Adrenal gland (tissue), 12 donors: Measurements from ENCODE around the gene MCM5. TPM values are rescaled to one million over a fixed set of nuclear protein-coding genes. Genes with fewer than 3 reads are reported as not detected.

ENCODE experiments used
- DNase-seq, 7 donors: peaks; one replicate each; pipeline ENCODE4 v3.0.0-alpha.2; 2019 to 2020
- H3K27ac ChIP-seq, 5 donors: fragments of 200-600 bp; sonication (generic) in 4 of 5; 1 replicate in 3 of 5; 2 replicates in 2 of 5; pipeline versions ENCODE4 v1.5.1 to v1.8.0; 2016 to 2020; ENCODE audit warnings: mild to moderate bottlenecking in 1 of 5
- H3K27me3 ChIP-seq: fragments of 200-600 bp; 2 replicates; pipeline ENCODE4 v1.8.0; 2021
- H3K36me3 ChIP-seq, 2 donors: fragments of 200-600 bp; replicated peaks in 1 of 2; 1 replicate in 1 of 2; 2 replicates in 1 of 2; pipeline versions ENCODE4 v1.5.1 to v1.8.0; 2018 to 2022
- H3K4me1 ChIP-seq, 2 donors: fragments of 200-600 bp; replicated peaks in 1 of 2; 1 replicate in 1 of 2; 2 replicates in 1 of 2; pipeline versions ENCODE4 v1.5.1 to v1.8.0; 2018 to 2021
- H3K4me3 ChIP-seq, 4 donors: fragments of 200-600 bp; sonication (generic) in 3 of 4; one replicate each; pipeline ENCODE4 v1.5.1; 2016 to 2018
- H3K9me3 ChIP-seq, 3 donors: fragments of 200-600 bp; sonication (generic) in 1 of 3; replicated peaks in 1 of 3; 1 replicate in 2 of 3; 2 replicates in 1 of 3; pipeline versions ENCODE4 v1.5.1 to v1.8.0; 2016 to 2021
- POLR2A ChIP-seq, 2 donors: fragments of 450-650 bp; IDR thresholded peaks; one replicate each; pipeline ENCODE4 v1.6.1; 2017; ENCODE audit warnings: antibody characterized with exemption in 2 of 2, mild to moderate bottlenecking in 2 of 2, moderate library complexity in 1 of 2
- WGBS, 4 donors: extraction: QIAGEN DNeasy Blood & Tissue Kit in 2 of 4; methylation state at CpG; one replicate each; pipeline versions ENCODE4 v1.1.5 to v1.1.7; 2013 to 2017; 5-methylcytosine and 5-hydroxymethylcytosine counted together
- intact Hi-C, 2 donors: fragments of 100-400 bp; cut with DNase I; formaldehyde crosslinking; loops; one replicate each; pipeline versions ENCODE4 v1.14.1 to v1.15.0; 2022 to 2023
- polyA plus RNA-seq, 3 donors: library from polyadenylated mRNA; stranded (reverse); fragments of 200-250 nt in 2 of 3; fragments of 350-450 nt in 1 of 3; fragmentation: Illumina TruSeq in 1 of 3; extraction: RNeasy Lipid Tissue Mini Kit (QIAGEN cat#74804) in 1 of 3; gene quantifications; one replicate each; pipeline ENCODE4 v1.2.3, GENCODE V29; 2013 to 2014
- total RNA-seq, 9 donors: library from RNA; depleted of rRNA in 4 of 9; stranded (reverse); fragments of >200 nt in 4 of 9; fragments of 120-200 nt in 1 of 9; fragmentation: NEBNext Ultra II Directional in 1 of 9; extraction: Animal tissue kit (Norgen Biotek cat#: 25700) in 1 of 9; gene quantifications; one replicate each; pipeline versions ENCODE4 v1.1.0 to v1.2.4, GENCODE V29; 2013 to 2023
- TF ChIP-seq, protein P1 (sequence below), 6 experiments: fragments of 450-650 bp in 4 of 6; fragments of 200-600 bp in 2 of 6; sonication (generic) in 1 of 6; IDR thresholded peaks; 1 replicate in 5 of 6; 2 replicates in 1 of 6; pipeline versions ENCODE4 v1.5.1 to v1.8.0; 2016 to 2021; ENCODE audit warnings: antibody characterized with exemption in 6 of 6, mild to moderate bottlenecking in 2 of 6, moderate library complexity in 1 of 6
- donor health status: healthy with polysubstance abuse.
- donor health status: Bipolar disorder and iron deficiency.
- donor health status: DM: yes; HTN: yes; CAD: no.
- donor health status: DM: no; HTN: no; CAD: no.
- donor health status: DM: no; HTN: no; CAD: no.
- donor health status: DM: yes; HTN: yes; CAD: no.

MCM5 gene
- total and polyA plus RNA-seq, 12 donors, result 3.9 to 20.7 (median 14.6) TPM

DNA sequence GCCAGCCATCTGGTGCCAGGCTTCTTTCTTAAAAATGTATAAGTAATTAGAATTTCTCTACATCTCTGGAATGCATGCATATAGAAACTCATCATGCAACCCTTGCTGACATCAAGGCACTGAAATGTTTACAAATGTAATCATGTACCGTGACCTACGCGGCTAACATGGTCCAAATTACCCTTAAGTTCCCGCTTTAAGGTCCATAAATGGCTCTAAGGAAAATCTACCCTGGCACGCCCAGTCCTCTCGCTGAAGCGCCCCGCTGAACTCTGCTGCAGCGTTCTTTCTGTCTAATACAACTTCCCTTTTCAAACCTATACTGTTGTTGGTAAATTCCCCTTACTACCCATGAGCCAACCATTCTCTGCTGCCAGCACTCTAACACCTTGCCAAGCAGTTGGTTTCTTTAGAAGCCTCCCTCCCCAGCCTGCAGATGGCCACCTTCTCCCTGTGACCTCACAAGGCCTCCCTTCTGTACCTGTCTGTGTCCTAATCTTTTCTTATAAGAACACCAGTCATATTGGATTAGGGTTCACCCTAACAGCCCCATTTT, 32.5 kb upstream of the MCM5 start:
- H3K27me3 ChIP-seq, result no peaks in the 10 kb centered on the region
- H3K36me3 ChIP-seq, result no peaks in the 10 kb centered on the region
- 71 to 83% (median 80%) methylated on average over 9 of the region's 9 CpGs for WGBS, 4 donors
- H3K4me1 ChIP-seq, result peaks cover 9 to 21% of the 10 kb centered on the region in 2 donors
- TF ChIP-seq, protein P1, sequence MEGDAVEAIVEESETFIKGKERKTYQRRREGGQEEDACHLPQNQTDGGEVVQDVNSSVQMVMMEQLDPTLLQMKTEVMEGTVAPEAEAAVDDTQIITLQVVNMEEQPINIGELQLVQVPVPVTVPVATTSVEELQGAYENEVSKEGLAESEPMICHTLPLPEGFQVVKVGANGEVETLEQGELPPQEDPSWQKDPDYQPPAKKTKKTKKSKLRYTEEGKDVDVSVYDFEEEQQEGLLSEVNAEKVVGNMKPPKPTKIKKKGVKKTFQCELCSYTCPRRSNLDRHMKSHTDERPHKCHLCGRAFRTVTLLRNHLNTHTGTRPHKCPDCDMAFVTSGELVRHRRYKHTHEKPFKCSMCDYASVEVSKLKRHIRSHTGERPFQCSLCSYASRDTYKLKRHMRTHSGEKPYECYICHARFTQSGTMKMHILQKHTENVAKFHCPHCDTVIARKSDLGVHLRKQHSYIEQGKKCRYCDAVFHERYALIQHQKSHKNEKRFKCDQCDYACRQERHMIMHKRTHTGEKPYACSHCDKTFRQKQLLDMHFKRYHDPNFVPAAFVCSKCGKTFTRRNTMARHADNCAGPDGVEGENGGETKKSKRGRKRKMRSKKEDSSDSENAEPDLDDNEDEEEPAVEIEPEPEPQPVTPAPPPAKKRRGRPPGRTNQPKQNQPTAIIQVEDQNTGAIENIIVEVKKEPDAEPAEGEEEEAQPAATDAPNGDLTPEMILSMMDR (IDR thresholded peaks at IDR 0.05), result no peak
- TF ChIP-seq POLR2A (IDR thresholded peaks at IDR 0.05), result no peak
- intact Hi-C loops, result no loop called here
- H3K27ac ChIP-seq, result peak overlapping the region in 2 of 5 donors; percentile 23 to 34
- H3K9me3 ChIP-seq, result no peaks in the 10 kb centered on the region
- DNase-seq, result no peak
- H3K4me3 ChIP-seq, result no peak overlapping the region

DNA sequence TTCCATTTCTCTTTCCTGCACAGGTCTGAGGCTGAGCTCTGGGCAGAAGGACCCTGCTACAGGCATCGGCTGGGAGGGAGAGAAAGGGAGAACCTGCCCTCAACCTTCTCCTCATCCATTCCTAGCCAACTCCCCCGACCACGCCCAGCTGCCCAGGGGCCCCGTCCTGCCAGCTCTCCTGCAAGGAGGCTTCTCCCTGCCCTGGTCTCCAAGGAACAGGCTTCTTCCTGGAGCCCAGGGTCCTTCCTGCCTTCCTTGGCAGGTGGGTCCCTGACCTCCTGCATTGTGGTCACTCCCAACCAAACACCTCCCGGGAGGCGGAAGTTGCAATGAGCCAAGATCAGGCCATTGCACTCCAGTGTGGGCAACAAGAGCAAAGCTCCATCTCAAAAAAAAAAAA, 31.6 kb upstream of the MCM5 start:
- H3K36me3 ChIP-seq, result no peaks in the 10 kb centered on the region
- H3K4me3 ChIP-seq, result no peak overlapping the region
- H3K4me1 ChIP-seq, result peaks cover 10 to 24% of the 10 kb centered on the region in 2 donors
- no peaks in the 10 kb centered on the region for H3K27me3 ChIP-seq
- H3K27ac ChIP-seq, result no peak overlapping the region
- DNase-seq, result no peak
- no peaks in the 10 kb centered on the region for H3K9me3 ChIP-seq
- intact Hi-C loops, result no loop called here
- TF ChIP-seq POLR2A (IDR thresholded peaks at IDR 0.05), result no peak
- TF ChIP-seq, protein P1 (IDR thresholded peaks at IDR 0.05), result no peak
- WGBS, 4 donors, result 81 to 86% (median 83%) methylated on average over 6 of the region's 6 CpGs

DNA sequence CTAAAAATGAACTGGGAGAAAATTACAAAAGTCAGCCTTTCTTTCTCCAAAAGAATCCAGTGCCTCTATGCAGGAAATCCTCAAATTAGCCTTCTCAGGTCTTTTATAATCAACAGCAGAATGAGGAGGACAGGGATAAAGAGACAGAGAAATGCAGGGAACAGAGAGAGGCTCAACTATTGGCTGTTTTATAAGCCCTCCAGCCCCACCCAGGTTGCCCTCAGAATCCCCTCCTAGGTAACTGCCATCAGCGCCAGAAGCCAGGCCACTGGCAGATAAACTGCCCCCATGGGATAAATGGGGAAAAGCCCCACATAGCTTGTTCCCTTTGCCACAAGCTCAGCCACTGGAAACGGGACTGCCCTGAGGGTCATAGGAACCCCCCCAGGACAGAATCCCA, 29.9 kb upstream of the MCM5 start:
- peak overlapping the region in 2 of 5 donors; percentile 47 to 97 for H3K27ac ChIP-seq
- WGBS, 4 donors, result 80 to 89% (median 82%) methylated on average over 2 of the region's 2 CpGs

DNA sequence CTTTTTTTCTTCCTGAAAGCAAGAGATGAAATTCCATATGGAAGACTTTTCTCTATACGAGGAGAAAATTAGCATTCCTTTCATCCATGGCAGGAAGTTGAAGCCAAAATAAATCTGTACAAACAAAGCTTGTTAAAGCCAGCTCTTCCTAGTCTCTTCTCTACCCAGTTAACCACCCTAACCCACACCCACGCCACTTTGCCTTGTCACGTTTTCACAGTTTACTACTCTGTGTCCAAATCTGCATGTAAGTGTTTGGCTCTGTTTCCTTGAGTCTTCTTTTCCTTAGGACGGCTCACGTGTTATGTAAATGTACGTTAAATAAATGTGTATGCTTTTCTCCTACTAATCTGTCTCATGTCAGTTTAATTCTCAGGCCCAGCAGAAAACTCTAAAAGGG, 26.2 kb upstream of the MCM5 start:
- Histone ChIP-seq H3K4me1 (peaks cover 18 to 49% of the 10 kb centered on the region in 2 donors), H3K9me3 (no peaks in the 10 kb centered on the region), H3K27me3 (no peaks in the 10 kb centered on the region), H3K4me3 (no peak overlapping the region), H3K36me3 (no peaks in the 10 kb centered on the region), H3K27ac (no peak overlapping the region)
- intact Hi-C loops, result no loop called here
- no peak for DNase-seq
- no peak for TF ChIP-seq POLR2A (IDR thresholded peaks at IDR 0.05)
- TF ChIP-seq, protein P1 (IDR thresholded peaks at IDR 0.05), result no peak
- 81 to 88% (median 87%) methylated on average over 6 of the region's 6 CpGs for WGBS, 4 donors

More for the DNA sequence above, 29.9 kb upstream of the MCM5 start:
- Histone ChIP-seq H3K4me3 (no peak overlapping the region), H3K4me1 (peaks cover 10 to 24% of the 10 kb centered on the region in 2 donors), H3K36me3 (no peaks in the 10 kb centered on the region), H3K9me3 (no peaks in the 10 kb centered on the region), H3K27me3 (no peaks in the 10 kb centered on the region)
- DNase-seq, result no peak
- intact Hi-C loops, result no loop called here
- TF ChIP-seq POLR2A (IDR thresholded peaks at IDR 0.05), result no peak
- TF ChIP-seq, protein P1 (IDR thresholded peaks at IDR 0.05), result no peak
